ENCODE results near the gene FXYD3. TPM values are rescaled to one million over a fixed set of nuclear protein-coding genes. Genes with fewer than 3 reads are reported as not detected.

The FXYD3 gene
- total RNA-seq, 1 donor from 2014 or later = not detected

GRCh38 chr19:35122687-35123551, 7.3 kb downstream of the FXYD3 start:
- Histone ChIP-seq H3K9ac (ENCODE audit: low read depth in 1 of 3, low read length in 3 of 3) (peak overlapping the region; percentile 74 to 96 (median 91)), H3K36me3 (ENCODE audit: control insufficient read depth in 3 of 3, insufficient read depth in 3 of 3, low read length in 3 of 3) (no peaks in the 10 kb centered on the region), H3K4me3 (ENCODE audit: low read length in 3 of 3) (peak overlapping the region in 1 of 3 donors; percentile 97), H3K4me1 (ENCODE audit: control insufficient read depth in 3 of 3, insufficient read depth in 3 of 3, low read length in 3 of 3) (peaks cover 43 to 57% (median 48%) of the 10 kb centered on the region in 3 donors), H3K27me3 (ENCODE audit: control insufficient read depth in 3 of 3, insufficient read depth in 3 of 3, low read length in 3 of 3) (no peaks in the 10 kb centered on the region), H3K9me3 (ENCODE audit: control insufficient read depth in 3 of 3, low read length in 3 of 3) (no peaks in the 10 kb centered on the region), H3K27ac (ENCODE audit: low read depth, low read length) (peak overlapping the region; percentile 78)

- peak overlapping the region; percentile 74 to 96 (median 91) for H3K9ac ChIP-seq (ENCODE audit: low read depth in 1 of 3, low read length in 3 of 3)
- H3K27me3 ChIP-seq (ENCODE audit: control insufficient read depth in 3 of 3, insufficient read depth in 3 of 3, low read length in 3 of 3) = no peaks in the 10 kb centered on the region
- peak overlapping the region; percentile 78 for H3K27ac ChIP-seq (ENCODE audit: low read depth, low read length)
- H3K4me3 ChIP-seq (ENCODE audit: low read length in 3 of 3) = peak overlapping the region; percentile 85 to 98 (median 97)
- no peaks in the 10 kb centered on the region for H3K9me3 ChIP-seq (ENCODE audit: control insufficient read depth in 3 of 3, low read length in 3 of 3)
- peaks cover 43 to 57% (median 49%) of the 10 kb centered on the region in 3 donors for H3K4me1 ChIP-seq (ENCODE audit: control insufficient read depth in 3 of 3, insufficient read depth in 3 of 3, low read length in 3 of 3)
- H3K36me3 ChIP-seq (ENCODE audit: control insufficient read depth in 3 of 3, insufficient read depth in 3 of 3, low read length in 3 of 3) = no peaks in the 10 kb centered on the region
Measured at GRCh38 chr19:35123573-35123972, 8.0 kb downstream of the FXYD3 start.

- H3K36me3 ChIP-seq (ENCODE audit: control insufficient read depth in 3 of 3, insufficient read depth in 3 of 3, low read length in 3 of 3) = no peaks in the 10 kb centered on the region
- H3K9ac ChIP-seq (ENCODE audit: low read depth in 1 of 3, low read length in 3 of 3) = peak overlapping the region; percentile 74 to 96 (median 91)
- no peaks in the 10 kb centered on the region for H3K9me3 ChIP-seq (ENCODE audit: control insufficient read depth in 3 of 3, low read length in 3 of 3)
- H3K4me1 ChIP-seq (ENCODE audit: control insufficient read depth in 3 of 3, insufficient read depth in 3 of 3, low read length in 3 of 3) = peaks cover 43 to 52% (median 49%) of the 10 kb centered on the region in 3 donors
- peak overlapping the region; percentile 85 to 98 (median 97) for H3K4me3 ChIP-seq (ENCODE audit: low read length in 3 of 3)
- H3K27ac ChIP-seq (ENCODE audit: low read depth, low read length) = peak overlapping the region; percentile 78
- H3K27me3 ChIP-seq (ENCODE audit: control insufficient read depth in 3 of 3, insufficient read depth in 3 of 3, low read length in 3 of 3) = no peaks in the 10 kb centered on the region
Measured at GRCh38 chr19:35124098-35125060, 8.8 kb downstream of the FXYD3 start.

GRCh38 chr19:35125270-35125717, 9.7 kb downstream of the FXYD3 start:
- peak overlapping the region; percentile 78 for H3K27ac ChIP-seq (ENCODE audit: low read depth, low read length)
- peak overlapping the region; percentile 6 to 97 (median 85) for H3K4me3 ChIP-seq (ENCODE audit: low read length in 3 of 3)
- no peaks in the 10 kb centered on the region for H3K9me3 ChIP-seq (ENCODE audit: control insufficient read depth in 3 of 3, low read length in 3 of 3)
- peaks cover 43 to 60% (median 51%) of the 10 kb centered on the region in 3 donors for H3K4me1 ChIP-seq (ENCODE audit: control insufficient read depth in 3 of 3, insufficient read depth in 3 of 3, low read length in 3 of 3)
- H3K9ac ChIP-seq (ENCODE audit: low read depth in 1 of 3, low read length in 3 of 3) = peak overlapping the region; percentile 33 to 96 (median 74)
- H3K36me3 ChIP-seq (ENCODE audit: control insufficient read depth in 3 of 3, insufficient read depth in 3 of 3, low read length in 3 of 3) = no peaks in the 10 kb centered on the region
- H3K27me3 ChIP-seq (ENCODE audit: control insufficient read depth in 3 of 3, insufficient read depth in 3 of 3, low read length in 3 of 3) = no peaks in the 10 kb centered on the region

- peak overlapping the region in 1 of 3 donors; percentile 35 for H3K4me3 ChIP-seq (ENCODE audit: low read length in 3 of 3)
- H3K4me1 ChIP-seq (ENCODE audit: control insufficient read depth in 3 of 3, insufficient read depth in 3 of 3, low read length in 3 of 3) = peaks cover 41 to 60% (median 54%) of the 10 kb centered on the region in 3 donors
- H3K27me3 ChIP-seq (ENCODE audit: control insufficient read depth in 3 of 3, insufficient read depth in 3 of 3, low read length in 3 of 3) = no peaks in the 10 kb centered on the region
- H3K9me3 ChIP-seq (ENCODE audit: control insufficient read depth in 3 of 3, low read length in 3 of 3) = no peaks in the 10 kb centered on the region
- peak overlapping the region in 2 of 3 donors; percentile 45 to 68 for H3K9ac ChIP-seq (ENCODE audit: low read depth in 1 of 3, low read length in 3 of 3)
- no peaks in the 10 kb centered on the region for H3K36me3 ChIP-seq (ENCODE audit: control insufficient read depth in 3 of 3, insufficient read depth in 3 of 3, low read length in 3 of 3)
- peak overlapping the region; percentile 78 for H3K27ac ChIP-seq (ENCODE audit: low read depth, low read length)
Measured at GRCh38 chr19:35125749-35126623, 10.4 kb downstream of the FXYD3 start.

GRCh38 chr19:35126624-35126959, 11.0 kb downstream of the FXYD3 start:
- peak overlapping the region in 2 of 3 donors; percentile 45 to 68 for H3K9ac ChIP-seq (ENCODE audit: low read depth in 1 of 3, low read length in 3 of 3)
- H3K36me3 ChIP-seq (ENCODE audit: control insufficient read depth in 3 of 3, insufficient read depth in 3 of 3, low read length in 3 of 3) = peaks cover 0 to under 1% (median 0%) of the 10 kb centered on the region in 3 donors
- peak overlapping the region; percentile 78 for H3K27ac ChIP-seq (ENCODE audit: low read depth, low read length)
- peak overlapping the region in 1 of 3 donors; percentile 13 for H3K4me3 ChIP-seq (ENCODE audit: low read length in 3 of 3)
- no peaks in the 10 kb centered on the region for H3K9me3 ChIP-seq (ENCODE audit: control insufficient read depth in 3 of 3, low read length in 3 of 3)
- peaks cover 36 to 60% (median 50%) of the 10 kb centered on the region in 3 donors for H3K4me1 ChIP-seq (ENCODE audit: control insufficient read depth in 3 of 3, insufficient read depth in 3 of 3, low read length in 3 of 3)
- H3K27me3 ChIP-seq (ENCODE audit: control insufficient read depth in 3 of 3, insufficient read depth in 3 of 3, low read length in 3 of 3) = no peaks in the 10 kb centered on the region

GRCh38 chr19:35127871-35128270, 12.2 kb downstream of the FXYD3 start:
- peaks cover 38 to 56% (median 46%) of the 10 kb centered on the region in 3 donors for H3K4me1 ChIP-seq (ENCODE audit: control insufficient read depth in 3 of 3, insufficient read depth in 3 of 3, low read length in 3 of 3)
- peak overlapping the region in 1 of 3 donors; percentile 16 for H3K9ac ChIP-seq (ENCODE audit: low read depth in 1 of 3, low read length in 3 of 3)
- no peaks in the 10 kb centered on the region for H3K27me3 ChIP-seq (ENCODE audit: control insufficient read depth in 3 of 3, insufficient read depth in 3 of 3, low read length in 3 of 3)
- H3K9me3 ChIP-seq (ENCODE audit: control insufficient read depth in 3 of 3, low read length in 3 of 3) = no peaks in the 10 kb centered on the region
- no peak overlapping the region for H3K4me3 ChIP-seq (ENCODE audit: low read length in 3 of 3)
- H3K27ac ChIP-seq (ENCODE audit: low read depth, low read length) = no peak overlapping the region
- H3K36me3 ChIP-seq (ENCODE audit: control insufficient read depth in 3 of 3, insufficient read depth in 3 of 3, low read length in 3 of 3) = peaks cover 0 to 2% (median 2%) of the 10 kb centered on the region in 3 donors

GRCh38 chr19:35128398-35129057, 12.9 kb downstream of the FXYD3 start:
- no peak overlapping the region for H3K9ac ChIP-seq (ENCODE audit: low read depth in 1 of 3, low read length in 3 of 3)
- H3K4me1 ChIP-seq (ENCODE audit: control insufficient read depth in 3 of 3, insufficient read depth in 3 of 3, low read length in 3 of 3) = peaks cover 32 to 50% (median 46%) of the 10 kb centered on the region in 3 donors
- H3K27me3 ChIP-seq (ENCODE audit: control insufficient read depth in 3 of 3, insufficient read depth in 3 of 3, low read length in 3 of 3) = no peaks in the 10 kb centered on the region
- no peaks in the 10 kb centered on the region for H3K9me3 ChIP-seq (ENCODE audit: control insufficient read depth in 3 of 3, low read length in 3 of 3)
- no peak overlapping the region for H3K4me3 ChIP-seq (ENCODE audit: low read length in 3 of 3)
- no peak overlapping the region for H3K27ac ChIP-seq (ENCODE audit: low read depth, low read length)
- peaks cover 0 to 5% (median 4%) of the 10 kb centered on the region in 3 donors for H3K36me3 ChIP-seq (ENCODE audit: control insufficient read depth in 3 of 3, insufficient read depth in 3 of 3, low read length in 3 of 3)
